GM18520 (cell line): ENCODE data around the gene SCLT1.
"Not testable (repeated sequence)": the region's sequence is repeated elsewhere in the genome, so short reads cannot be mapped to it uniquely, and the experiment has no call there.

ENCODE experiments used
- ATAC-seq: cut with Tn5 transposase; IDR thresholded peaks from one replicate; pipeline ENCODE4 v1.9.1; 2021; ENCODE audit not compliant: unreplicated experiment

Gene SCLT1

DNA sequence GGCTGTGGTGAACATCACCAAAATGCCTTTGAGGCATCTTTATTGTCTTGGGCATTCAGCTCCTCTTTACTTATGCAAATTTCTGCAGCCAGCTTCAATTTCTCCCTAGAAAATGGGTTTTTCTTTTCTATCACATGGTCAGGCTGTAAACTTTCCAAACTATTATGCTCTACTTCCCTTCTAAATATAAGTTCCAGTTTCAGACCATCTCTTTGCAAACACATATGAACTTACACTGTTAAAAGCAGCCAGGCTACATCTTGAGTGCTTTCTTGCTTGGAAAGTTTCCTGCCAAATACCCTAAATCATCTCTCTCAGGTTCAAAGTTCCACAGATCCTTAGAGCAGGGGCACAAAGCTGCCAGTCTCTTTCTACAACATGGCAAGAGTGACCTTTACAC is 13.2 kb downstream of the SCLT1 start:
- ATAC-seq = no peak

DNA sequence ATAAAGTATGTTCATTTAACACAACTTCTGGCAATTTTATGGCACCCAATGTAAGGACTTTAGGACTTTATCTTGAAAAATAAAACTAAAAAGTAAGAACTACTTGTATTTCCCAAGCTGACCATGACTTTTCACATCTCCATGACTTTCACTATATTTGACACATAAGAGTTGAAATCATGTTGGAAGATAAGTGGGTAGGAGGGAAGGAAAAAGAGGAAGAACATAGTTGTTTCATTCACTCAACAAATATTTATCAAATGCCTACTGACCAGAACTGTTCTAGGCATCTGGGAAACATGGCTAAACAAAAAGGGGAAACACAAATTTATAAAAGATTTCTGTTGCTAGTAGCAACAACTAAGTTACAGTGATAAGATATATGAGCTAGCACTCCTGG is 16.0 kb downstream of the SCLT1 start:
- no peak for ATAC-seq

DNA sequence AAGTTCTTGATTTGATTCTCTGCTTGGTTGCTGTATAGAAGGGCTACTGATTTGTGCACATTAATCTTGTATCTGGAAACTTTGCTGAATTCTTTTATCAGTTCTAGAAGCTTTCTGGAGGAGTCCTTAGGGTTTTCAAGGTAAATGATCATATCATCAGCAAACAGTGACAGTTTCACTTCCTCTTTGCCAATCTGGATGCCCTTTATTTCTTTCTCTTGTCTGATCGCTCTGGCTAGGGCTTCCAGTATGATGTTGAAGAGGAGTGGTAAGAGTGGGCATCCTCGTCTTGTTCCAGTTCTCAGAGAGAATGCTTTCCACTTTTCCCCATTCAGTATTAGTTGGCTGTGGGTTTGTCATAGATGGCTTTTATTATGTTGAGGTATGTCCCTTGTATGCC is 23.8 kb downstream of the SCLT1 start:
- ATAC-seq = not testable (repeated sequence)

DNA sequence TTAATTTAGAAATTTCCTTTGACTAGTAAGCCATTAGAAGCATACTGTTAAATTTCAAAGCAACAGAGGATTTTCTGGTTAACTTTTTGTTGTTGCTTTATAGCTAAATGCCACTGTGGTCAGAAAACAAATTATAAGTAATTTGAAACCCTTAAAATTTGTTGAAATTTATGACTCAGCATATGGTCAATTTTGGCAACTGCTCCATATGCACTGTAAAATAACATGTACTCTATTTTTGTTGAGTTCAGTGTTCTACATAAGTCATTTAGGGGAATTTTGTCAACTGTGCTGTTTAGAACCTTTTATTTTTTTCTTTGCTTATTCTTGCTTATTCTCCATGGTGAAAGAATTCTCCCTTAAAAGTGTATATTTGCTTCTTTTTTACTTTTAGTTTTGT is 28.6 kb downstream of the SCLT1 start:
- no peak for ATAC-seq

DNA sequence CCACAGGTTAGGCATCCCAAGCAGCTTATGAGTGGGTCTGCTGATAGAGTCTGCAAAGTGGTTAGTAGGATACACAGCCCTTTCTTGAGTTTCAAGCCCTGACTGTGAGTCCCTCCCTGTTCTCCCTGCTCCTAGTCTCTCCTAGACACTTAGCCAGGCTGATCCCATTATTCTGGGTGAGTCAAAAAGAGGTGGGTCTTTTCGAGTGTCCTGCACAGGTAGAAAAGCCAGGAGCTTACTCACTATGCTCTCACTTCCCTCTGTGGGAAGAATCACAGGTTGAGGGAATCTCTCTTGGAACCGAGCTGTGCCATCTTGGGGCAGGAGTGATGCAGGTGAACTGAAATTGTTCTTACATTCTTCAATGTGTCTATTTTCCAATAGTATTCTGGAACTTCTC is 29.7 kb downstream of the SCLT1 start:
- no peak for ATAC-seq

DNA sequence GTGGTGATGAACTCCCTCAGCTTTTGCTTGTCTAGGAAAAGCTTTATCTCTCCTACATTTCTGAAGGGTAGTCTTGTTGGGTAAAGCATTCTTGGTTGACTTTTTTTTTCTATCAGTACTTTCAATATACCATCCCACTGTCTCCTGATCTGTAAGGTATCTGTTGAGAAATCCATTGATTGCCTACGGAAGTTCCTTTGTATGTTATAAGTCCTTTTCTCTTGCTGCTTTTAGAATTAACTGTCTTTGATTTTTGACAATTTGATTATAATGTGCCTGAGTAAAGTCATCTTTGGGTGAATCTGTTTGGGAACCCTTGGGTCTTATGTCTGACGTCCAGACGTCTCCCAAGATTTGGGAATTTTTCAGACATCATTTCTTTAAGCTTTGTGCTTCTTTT is 30.8 kb downstream of the SCLT1 start:
- ATAC-seq = no peak

DNA sequence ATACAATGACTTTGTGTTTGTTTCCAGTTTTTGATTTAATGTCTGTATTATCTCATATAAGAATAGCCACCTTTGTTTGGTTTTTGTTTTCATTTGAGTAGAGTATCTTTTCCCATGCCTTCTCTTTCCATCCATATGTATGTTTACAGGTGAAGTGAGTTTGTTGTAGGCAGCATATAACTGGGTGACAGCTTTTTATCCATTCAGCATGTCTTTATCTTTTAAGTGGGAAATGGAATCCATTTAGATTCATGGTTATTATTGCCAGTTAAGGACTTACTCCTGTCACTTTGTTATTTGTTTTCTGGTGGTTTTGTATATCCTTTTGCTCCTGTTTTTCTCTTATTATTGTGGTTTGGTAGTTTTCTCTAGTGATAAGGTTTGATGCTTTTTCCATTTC is 34.3 kb downstream of the SCLT1 start:
- ATAC-seq = no peak

DNA sequence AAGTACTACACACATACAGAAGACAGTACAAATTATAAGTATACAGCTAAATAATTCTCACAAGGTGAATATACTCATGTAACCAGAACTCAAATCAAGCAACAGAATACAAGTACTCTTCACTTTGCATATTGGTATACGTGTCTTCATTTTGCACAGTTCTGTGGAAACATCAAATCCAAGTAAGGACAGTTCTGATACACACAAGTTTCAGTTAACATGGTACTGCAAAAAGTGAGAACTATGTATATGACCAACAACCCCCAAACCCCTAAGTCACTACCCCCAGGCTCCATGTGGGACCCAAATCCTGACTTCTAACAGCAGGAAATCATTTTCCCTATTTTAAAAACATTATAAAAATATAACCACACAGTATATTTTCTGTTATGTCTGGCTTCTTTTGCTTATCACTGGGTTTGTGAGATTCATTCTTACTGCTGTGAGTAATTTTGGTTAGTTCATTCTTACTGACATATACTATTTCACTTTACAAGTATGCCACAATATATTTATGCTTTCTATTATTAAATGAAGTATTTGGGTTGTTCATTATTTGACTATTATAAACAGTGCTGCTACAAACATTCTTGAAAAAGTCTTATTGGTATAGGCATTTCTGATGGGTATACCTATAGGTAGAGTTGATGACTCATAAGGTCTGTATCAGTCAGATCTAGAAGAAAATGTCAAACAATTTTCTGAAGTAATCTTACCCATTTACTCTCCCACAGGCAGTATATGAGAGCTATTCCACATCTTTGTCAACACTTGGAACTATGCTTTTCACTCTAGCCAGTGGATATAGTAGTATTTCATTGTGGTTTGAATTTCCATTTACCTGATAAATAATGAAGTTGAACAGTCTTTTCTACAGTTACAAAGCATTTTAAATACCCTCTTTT is 47.0 kb downstream of the SCLT1 start:
- ATAC-seq = peak; percentile 72

DNA sequence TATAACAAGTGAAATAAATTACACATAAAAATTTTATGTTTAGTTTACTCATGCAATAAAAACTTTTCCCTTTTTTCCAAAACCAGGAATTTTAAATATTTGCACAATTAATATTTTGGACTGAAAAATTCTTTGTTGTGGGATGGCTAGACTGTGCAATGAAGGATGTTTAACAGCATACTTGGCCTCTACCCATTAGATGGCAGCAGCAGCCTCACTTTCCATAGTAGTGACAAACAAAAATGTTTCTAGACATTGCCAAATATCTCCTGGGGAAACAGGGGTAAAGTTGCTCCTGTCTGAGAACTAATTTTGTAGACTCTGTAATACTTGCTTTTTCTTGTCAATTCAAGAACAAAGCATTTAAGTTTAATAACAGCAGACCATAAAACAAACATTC is 49.8 kb downstream of the SCLT1 start:
- ATAC-seq = no peak

DNA sequence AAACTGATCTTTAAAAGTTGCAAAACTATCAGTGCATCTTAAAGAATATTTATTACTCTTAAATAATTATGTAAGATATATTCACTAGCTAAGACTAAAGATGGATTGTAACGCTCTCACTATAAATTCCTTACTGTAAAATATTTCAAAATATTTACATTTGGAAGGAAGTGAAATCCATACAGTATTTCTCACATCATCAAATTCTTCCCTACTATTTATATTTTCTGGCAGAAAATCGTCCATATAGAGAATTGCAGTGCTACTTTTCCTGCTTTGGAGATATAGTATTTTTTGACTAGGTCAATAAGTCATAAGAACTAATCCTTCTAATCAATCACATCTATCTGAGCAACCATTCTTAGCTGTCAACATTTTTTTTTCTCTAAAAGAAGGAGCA is 52.9 kb downstream of the SCLT1 start:
- no peak for ATAC-seq

DNA sequence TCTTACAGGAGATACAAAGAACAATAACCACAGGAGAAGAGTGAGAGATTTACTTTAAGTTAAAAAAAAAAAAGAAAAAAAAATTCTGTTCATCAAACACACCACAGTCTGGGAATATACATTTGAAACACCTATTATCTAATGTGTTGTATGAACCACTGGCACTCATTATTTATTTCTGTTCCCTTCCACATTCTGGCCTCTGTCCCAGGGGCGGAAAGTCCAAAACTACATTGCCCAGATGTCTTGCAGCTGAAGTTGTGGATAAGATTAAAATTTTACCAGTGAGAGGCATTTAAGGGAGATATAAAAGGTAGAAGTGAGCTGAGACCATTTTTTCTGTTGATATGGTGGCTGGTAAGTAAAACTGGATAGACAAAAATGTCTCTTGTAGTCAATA is 56.2 kb downstream of the SCLT1 start:
- ATAC-seq = no peak

DNA sequence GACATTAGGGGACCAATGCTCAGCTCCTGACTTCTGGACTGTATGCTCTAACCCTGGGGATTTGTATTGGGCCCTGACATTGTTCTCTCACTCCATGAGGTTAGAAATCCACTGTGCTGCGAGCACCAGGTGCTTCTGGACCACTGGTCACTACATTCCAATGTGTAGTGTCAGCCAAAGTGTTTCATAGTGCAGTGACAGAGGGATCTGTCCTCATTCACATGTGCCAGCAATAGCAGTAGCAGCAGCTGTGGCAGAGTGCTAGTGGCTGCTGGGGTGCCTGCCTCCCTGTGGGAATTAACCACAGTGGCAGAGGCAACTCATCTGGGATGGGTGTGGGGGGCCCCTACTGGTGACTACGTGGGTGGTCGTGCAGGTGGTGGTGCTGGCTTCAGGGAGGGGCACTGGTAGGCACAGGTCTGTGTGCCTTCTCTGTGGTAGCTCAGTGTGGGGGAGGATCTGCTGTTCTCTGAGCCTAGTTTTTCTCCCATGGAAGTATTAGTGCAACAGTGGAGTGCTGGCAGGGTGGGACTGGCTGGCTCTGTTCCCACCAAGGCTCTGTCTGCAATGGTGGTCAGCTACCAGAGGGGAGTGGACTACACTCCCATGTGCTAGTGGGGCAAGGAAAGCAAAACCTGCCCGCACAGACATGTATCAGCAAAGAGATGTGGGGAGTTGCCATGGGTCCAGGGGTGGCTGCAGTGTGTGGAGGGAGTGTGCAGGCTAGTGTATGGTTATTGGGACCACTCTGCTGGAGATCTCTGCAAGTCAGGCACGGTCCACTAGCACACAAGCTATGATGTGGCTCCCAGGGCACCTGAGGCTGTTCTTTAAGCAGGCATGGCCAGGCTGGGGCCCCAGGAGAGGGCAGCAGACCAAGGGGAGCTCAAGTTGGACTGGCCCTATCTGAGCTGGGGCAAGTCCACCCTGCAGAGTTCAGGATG is 78.5 kb downstream of the SCLT1 start:
- ATAC-seq = no peak

DNA sequence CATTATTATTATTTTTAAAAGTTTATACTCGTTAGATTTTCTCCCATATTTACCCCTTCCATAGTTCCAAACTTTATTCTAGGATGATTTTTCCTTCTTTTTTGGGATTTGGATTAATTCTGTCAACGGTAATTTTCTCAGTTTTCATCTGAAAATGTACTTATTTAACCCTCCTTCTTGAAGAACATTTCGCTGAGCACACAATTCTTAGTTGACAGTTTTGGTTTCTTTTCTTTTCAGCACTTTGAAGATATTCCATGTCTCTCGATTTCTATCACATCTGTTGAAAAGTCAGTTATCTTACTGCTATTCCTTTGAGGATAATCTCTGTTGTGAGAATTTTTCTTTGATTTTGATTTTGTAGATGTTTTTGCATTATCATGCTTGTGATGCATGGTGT is 85.2 kb downstream of the SCLT1 start:
- ATAC-seq = no peak

DNA sequence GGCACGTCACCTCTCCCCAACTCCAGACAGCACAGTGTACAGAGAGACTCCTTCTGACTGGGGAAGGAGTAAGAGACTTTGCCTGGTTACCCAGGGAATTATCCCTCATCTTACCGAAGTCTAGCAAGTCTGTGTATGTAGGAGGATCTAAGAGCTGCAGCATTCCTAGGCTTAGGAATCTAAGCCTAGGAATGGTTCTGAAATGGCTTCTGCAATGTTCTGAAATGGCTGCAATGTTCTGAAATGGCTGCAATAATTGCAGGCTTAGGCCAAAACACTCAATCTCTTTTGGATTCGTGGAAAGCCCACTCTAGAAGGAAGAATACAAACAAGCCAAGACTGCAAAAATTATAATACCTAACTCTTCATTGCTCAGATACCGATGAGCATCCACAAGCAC is 106.4 kb downstream of the SCLT1 start:
- no peak for ATAC-seq

DNA sequence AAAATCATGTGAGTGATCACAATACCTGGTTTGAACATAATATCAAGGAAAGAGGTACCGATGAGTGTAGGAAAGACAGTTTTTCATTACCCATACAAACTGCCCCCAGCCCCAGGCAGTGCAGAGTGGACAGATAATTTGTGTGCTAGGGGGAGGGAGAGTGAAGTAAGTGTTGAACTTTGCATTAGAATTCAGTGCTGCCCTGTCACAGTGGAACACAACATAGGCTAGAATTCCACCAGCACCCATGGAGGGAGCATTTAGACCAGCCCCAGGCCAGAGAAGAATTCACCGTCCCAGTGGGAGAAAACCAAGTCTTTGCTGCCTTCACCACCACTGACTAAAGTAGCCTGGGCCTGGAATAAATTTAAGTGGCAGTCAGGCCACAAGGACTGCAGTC is 107.3 kb downstream of the SCLT1 start:
- ATAC-seq = no peak

DNA sequence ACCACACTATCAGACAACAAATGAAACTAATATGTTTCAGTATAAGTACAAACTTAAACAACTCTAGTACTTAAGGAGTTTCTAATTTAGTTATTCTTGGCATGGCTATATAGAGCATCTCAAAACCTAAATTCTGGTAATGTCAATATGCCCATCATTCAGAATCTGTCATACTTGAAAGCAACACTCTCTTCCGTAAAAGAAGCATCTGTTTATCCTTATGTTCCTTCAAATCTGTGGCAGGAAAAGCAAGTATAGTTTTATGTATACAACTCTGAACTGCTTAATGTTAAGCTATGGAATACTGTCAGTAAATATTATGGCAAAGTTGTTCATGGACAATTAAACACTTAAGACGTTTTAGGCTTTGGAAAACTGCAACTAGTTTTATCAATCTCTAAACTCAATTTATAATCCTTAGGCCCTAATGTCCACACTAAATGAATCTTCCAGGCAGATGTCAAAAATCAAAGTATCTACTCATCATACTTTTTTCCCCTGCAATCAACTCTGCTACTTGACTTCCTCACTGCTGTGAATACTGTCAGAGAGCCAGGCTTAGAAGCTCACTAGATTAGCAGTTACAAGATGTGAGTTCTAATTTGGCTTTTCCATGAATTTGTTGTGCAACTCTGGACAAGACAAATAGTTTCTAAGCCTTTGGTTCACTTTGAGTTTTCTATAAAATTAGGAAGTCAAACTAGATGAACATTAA is 109.4 kb downstream of the SCLT1 start:
- no peak for ATAC-seq

DNA sequence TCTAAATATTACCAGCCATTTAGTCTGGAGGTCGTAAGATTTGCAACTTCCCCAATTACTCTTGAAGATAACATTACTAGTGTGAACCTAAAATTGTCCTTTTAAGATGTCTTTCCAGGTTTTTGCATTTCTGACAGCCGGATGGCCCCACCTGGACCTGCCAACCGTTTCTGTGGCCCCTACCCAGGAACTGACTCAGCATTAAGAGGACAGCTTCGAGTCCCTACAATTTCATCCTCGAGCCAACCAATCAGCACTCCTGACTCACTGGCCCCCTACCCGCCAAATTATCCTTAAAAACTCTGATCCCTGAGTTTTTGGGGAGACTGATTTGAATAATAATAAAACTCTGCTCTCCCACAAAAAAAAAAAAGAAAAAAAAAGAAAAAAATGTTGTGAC is 112.0 kb downstream of the SCLT1 start:
- no peak for ATAC-seq

DNA sequence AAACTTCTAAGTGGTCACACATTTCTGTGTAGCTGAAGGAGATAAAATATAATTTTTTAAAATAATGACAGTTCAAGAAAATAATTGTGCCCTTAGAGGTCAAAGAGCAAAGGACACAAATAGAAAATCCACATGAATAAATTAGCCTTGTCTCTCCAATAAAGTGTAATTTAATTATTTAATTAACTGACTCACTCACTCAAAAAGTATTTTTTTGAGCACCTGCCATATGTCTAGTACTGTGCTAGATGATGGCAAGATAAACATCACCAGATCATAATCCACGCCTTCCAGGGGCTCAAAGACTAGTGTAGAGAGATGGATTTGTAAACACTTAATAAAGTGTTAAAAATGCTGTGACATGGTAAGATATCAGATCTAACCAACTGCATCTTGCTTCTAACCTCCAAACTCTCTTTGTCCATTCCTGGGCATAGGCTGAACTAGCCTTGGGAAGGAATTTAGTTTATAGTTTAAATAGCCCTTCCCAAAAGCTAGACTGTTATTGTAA is 112.5 kb downstream of the SCLT1 start:
- ATAC-seq = no peak

DNA sequence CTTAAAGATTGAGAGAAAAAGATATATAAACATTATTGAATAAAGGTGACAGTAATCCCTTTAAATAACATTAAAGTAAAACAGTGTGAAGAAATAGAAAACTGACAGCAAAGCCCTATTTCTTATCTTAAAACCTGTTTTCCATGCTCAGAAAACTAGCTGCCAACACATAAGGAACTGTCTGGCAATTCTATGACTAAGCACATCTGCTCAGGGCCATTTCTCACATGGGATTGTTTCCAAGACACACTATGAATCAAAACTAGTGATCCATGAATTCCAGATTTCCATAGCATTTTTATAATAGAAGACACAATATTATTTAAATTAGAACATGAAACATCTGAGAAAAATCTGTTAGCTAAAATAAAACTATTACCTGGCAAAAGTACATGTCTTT is 113.4 kb downstream of the SCLT1 start:
- no peak for ATAC-seq

DNA sequence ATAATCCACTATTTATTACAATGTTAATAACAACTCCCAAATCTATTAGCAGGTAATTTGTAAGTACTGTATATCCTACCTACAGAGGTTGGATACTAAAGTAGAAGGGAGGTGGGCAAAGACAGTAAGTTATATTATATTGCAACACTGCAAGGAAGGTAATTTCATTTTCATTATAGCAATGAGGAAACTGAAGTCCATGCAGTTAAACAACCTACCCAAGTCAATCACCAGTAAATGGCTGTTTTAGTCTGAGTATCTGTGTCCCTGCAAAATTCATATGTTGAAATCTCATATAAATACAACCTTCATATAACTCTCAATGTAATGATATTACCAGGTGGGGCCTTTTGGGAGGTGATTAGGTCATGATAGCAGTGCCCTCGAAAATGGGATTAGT is 114.4 kb downstream of the SCLT1 start:
- no peak for ATAC-seq

DNA sequence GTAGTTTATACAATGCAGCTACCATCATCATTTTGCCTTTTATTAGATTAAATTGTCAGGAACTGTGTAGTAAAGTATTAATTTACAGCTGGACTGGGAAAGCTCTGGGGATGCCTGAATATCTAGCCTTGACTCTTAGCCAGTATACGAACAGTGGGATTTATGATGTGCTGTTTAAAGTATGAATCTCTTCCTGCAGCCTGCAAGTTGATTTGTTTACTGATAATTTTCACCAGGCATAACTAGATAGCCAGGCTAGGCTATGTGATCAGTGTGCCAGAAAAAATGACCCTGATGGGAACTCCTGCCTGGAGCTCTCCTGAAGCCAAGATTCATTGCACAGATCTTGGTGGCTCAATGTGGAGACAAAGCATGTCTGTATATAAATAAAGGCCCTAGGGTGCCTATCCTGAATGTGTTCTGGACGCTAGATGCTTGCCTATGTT is 119.2 kb downstream of the SCLT1 start:
- ATAC-seq = no peak
